Measurements from ENCODE around the gene TRIM26. TPM values are rescaled to one million over a fixed set of nuclear protein-coding genes. Genes with fewer than 3 reads are reported as not detected.

The TRIM26 gene
- total RNA-seq, 6 experiments from 2014 or later, result 28.8 to 47.5 (median 38.9) TPM

- WGBS (ENCODE audit: insufficient coverage, low coverage, low lambda C conversion rate, missing lambda C conversion rate), result 84% methylated on average over 4 of the region's 4 CpGs
- H3K27me3 ChIP-seq, result no peaks in the 10 kb centered on the region
- no peak for TF ChIP-seq CTCF (IDR thresholded peaks at IDR 0.05)
- no peak for TF ChIP-seq POLR2A (IDR thresholded peaks at IDR 0.05)
- no peaks in the 10 kb centered on the region for H3K36me3 ChIP-seq
- H3K9me3 ChIP-seq, result no peaks in the 10 kb centered on the region
- intact Hi-C loops (cut with DNase I), result no loop called here
- ATAC-seq, result no peak
- no peaks in the 10 kb centered on the region for H3K4me1 ChIP-seq
- no peak for DNase-seq
- no peak overlapping the region for H3K27ac ChIP-seq
- H3K4me3 ChIP-seq, result no peak overlapping the region
These were observed 40.5 kb downstream of the TRIM26 start for GRCh38 chr6:30172681-30173080.

GRCh38 chr6:30171677-30172471 lies 41.3 kb downstream of the TRIM26 start:
- no peak overlapping the region for H3K27ac ChIP-seq
- ATAC-seq (peak in 2 of 4 donors; percentile 17 to 20), DNase-seq (no peak)
- TF ChIP-seq POLR2A (IDR thresholded peaks at IDR 0.05) (no peak), CTCF (IDR thresholded peaks at IDR 0.05) (no peak)
- intact Hi-C loops (cut with DNase I), result no loop called here
- H3K9me3 ChIP-seq, result no peaks in the 10 kb centered on the region
- H3K4me1 ChIP-seq, result no peaks in the 10 kb centered on the region
- no peaks in the 10 kb centered on the region for H3K27me3 ChIP-seq
- no peak overlapping the region for H3K4me3 ChIP-seq
- 54% methylated on average over 32 of the region's 62 CpGs for WGBS (ENCODE audit: insufficient coverage, low coverage, low lambda C conversion rate, missing lambda C conversion rate)
- no peaks in the 10 kb centered on the region for H3K36me3 ChIP-seq

- Histone ChIP-seq H3K9me3 (no peaks in the 10 kb centered on the region), H3K4me3 (no peak overlapping the region), H3K36me3 (no peaks in the 10 kb centered on the region), H3K27me3 (no peaks in the 10 kb centered on the region), H3K27ac (no peak overlapping the region), H3K4me1 (no peaks in the 10 kb centered on the region)
- ATAC-seq (peak; percentile 88 to 92 (median 90)), DNase-seq (no peak)
- WGBS (ENCODE audit: insufficient coverage, low coverage, low lambda C conversion rate, missing lambda C conversion rate), result 27% methylated on average over 7 of the region's 7 CpGs
- intact Hi-C loops (cut with DNase I), result loop anchor here in 1 of 2 donors (10.0 kb wide), 1 partner anchor 65 kb away; no protein-coding TSS in a partner anchor
- TF ChIP-seq POLR2A (IDR thresholded peaks at IDR 0.05), result peak; percentile 7
- peak; percentile 77 to 82 (median 79) for TF ChIP-seq CTCF (IDR thresholded peaks at IDR 0.05)
These were observed 43.3 kb downstream of the TRIM26 start for GRCh38 chr6:30169658-30170614.

DNA sequence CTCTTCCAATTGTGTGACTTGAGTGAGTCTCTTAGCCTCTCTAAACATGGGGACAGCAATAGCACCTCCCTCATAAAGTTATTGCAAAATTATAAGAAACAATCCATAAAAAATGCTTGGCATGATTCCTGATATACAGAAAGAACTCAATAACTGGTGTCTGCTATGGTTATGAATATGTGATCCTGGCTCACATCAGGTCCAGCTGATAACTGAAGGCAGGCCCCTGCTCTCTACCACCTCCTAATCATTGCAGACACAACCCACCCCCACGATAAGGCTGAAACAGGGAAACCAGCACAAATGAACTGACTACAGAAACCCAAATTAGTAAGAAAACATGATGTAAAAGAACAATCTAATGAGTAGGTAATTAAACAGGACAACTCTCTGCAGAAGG lies 44.5 kb downstream of the TRIM26 start:
- ATAC-seq (no peak), DNase-seq (no peak)
- Histone ChIP-seq H3K36me3 (no peaks in the 10 kb centered on the region), H3K27me3 (no peaks in the 10 kb centered on the region), H3K4me3 (no peak overlapping the region), H3K9me3 (no peaks in the 10 kb centered on the region), H3K27ac (no peak overlapping the region), H3K4me1 (no peaks in the 10 kb centered on the region)
- intact Hi-C loops (cut with DNase I), result loop anchor here in 1 of 2 donors (10.0 kb wide), 1 partner anchor 64 kb away; no protein-coding TSS in a partner anchor
- TF ChIP-seq POLR2A (IDR thresholded peaks at IDR 0.05) (no peak), CTCF (IDR thresholded peaks at IDR 0.05) (no peak)
- 36% methylated on average over 1 of the region's 1 CpG for WGBS (ENCODE audit: insufficient coverage, low coverage, low lambda C conversion rate, missing lambda C conversion rate)
